ENCODE measurements around the gene TENM3.

Gene TENM3

DNA sequence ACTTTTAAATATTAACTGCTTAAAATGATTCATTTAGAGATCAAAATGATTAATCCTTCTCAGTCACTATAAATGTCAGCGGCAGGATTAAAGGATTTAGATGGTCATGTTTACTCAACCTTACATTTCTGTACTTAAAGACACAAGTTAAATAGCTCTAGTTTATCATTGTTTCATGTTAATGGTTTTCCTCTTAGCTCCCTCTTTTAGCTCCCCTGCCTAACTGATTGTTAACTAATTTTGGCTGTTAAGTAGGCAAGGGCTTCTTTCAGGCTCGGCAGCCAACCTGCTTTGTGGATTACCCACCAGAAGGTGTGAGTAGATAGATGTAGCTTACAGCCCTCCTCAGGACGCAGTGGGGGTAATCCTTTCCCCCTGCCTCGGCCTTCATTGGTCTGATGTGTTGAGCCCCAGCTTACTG is 96.0 kb downstream of the TENM3 start:
- no peak overlapping the region for H3K9ac ChIP-seq (ENCODE audit: low read depth, low read length)
- 0 out of 2 replicates have a peak, but pooled peaks cover 2% of the 10 kb centered on the region for H3K9me3 ChIP-seq (ENCODE audit: insufficient read depth, low read depth, low read length)
- H3K27ac ChIP-seq (ENCODE audit: low read depth, low read length), result no peak overlapping the region
- WGBS, result 41% methylated on average over 3 of the region's 4 CpGs
- peaks cover 29% of the 10 kb centered on the region for H3K4me1 ChIP-seq (ENCODE audit: insufficient read depth, low read length)
- no peaks in the 10 kb centered on the region for H3K27me3 ChIP-seq (ENCODE audit: insufficient read depth, low read length)
- H3K36me3 ChIP-seq (ENCODE audit: insufficient read depth, low read length), result no peaks in the 10 kb centered on the region
- no peak overlapping the region for H3K4me3 ChIP-seq (ENCODE audit: low read length)

DNA sequence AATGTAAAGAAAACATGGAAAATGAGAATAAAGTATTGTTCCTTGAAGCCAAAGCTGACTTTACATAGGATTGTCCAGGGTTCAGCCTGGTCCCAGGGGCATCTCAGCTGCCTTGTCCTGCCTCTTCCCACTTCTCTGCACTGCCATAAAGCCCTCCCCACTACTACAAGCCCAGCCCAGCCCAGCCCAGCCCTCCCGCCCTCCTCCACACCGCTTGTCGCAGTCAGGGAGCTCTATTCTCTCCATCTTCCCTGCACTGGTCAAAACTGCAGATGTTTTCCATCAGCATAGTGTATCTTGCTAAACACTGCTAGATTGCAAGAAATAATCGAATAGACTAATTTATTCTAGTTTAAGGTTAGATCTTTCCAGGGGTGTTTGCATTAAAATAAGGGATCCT is 100.3 kb downstream of the TENM3 start:
- WGBS, result 25% methylated on average over 4 of the region's 4 CpGs
- H3K36me3 ChIP-seq (ENCODE audit: insufficient read depth, low read length), result no peaks in the 10 kb centered on the region
- H3K4me1 ChIP-seq (ENCODE audit: insufficient read depth, low read length), result peaks cover 45% of the 10 kb centered on the region
- no peak overlapping the region for H3K4me3 ChIP-seq (ENCODE audit: low read length)
- H3K27me3 ChIP-seq (ENCODE audit: insufficient read depth, low read length), result no peaks in the 10 kb centered on the region
- no peak overlapping the region for H3K27ac ChIP-seq (ENCODE audit: low read depth, low read length)
- H3K9me3 ChIP-seq (ENCODE audit: insufficient read depth, low read depth, low read length), result no peaks in the 10 kb centered on the region
- no peak overlapping the region for H3K9ac ChIP-seq (ENCODE audit: low read depth, low read length)

DNA sequence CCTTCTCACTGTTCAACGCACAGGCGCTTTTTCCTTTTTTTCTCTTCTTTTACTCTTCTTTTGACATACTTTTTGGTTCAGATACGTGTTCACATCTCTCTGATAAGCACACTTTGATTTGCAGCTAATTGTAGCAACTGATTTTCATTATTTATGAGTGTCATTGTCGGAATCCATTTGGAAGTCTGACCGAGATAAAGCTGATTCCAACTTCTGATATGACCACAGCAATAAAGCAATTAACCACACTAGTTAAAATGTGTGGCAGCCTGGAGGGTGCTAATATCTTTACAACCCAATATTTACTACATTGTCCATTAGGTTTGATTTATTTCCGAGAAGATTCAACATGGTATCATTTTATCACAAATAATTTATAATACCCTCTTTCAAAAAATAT is 101.8 kb downstream of the TENM3 start:
- no peaks in the 10 kb centered on the region for H3K27me3 ChIP-seq (ENCODE audit: insufficient read depth, low read length)
- H3K9me3 ChIP-seq (ENCODE audit: insufficient read depth, low read depth, low read length), result no peaks in the 10 kb centered on the region
- 97% methylated on average over 5 of the region's 6 CpGs for WGBS
- H3K4me3 ChIP-seq (ENCODE audit: low read length), result no peak overlapping the region
- peaks cover 34% of the 10 kb centered on the region for H3K4me1 ChIP-seq (ENCODE audit: insufficient read depth, low read length)
- no peaks in the 10 kb centered on the region for H3K36me3 ChIP-seq (ENCODE audit: insufficient read depth, low read length)
- H3K9ac ChIP-seq (ENCODE audit: low read depth, low read length), result no peak overlapping the region
- H3K27ac ChIP-seq (ENCODE audit: low read depth, low read length), result no peak overlapping the region

DNA sequence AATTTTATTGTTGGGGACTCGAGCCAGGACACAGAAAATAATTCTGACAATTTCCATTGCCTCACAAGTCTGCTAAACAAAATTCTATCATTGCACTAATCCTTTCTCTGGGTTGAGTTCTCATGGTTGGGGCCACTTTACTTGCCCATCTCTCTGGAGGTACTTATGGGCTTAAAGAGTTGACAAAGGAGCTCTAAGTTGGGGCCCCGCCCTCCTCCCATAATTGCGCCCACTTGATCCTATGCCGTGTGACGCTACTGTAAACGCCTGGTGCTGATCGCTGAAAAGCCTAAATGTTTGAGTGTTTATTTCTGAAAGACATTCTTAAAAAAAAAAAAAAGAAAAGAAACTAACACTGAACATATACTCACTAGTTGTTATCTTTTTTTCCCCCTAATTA is 103.0 kb downstream of the TENM3 start:
- Histone ChIP-seq H3K36me3 (ENCODE audit: insufficient read depth, low read length) (no peaks in the 10 kb centered on the region), H3K9me3 (ENCODE audit: insufficient read depth, low read depth, low read length) (no peaks in the 10 kb centered on the region), H3K4me3 (ENCODE audit: low read length) (no peak overlapping the region), H3K27me3 (ENCODE audit: insufficient read depth, low read length) (no peaks in the 10 kb centered on the region), H3K27ac (ENCODE audit: low read depth, low read length) (no peak overlapping the region), H3K4me1 (ENCODE audit: insufficient read depth, low read length) (peaks cover 34% of the 10 kb centered on the region), H3K9ac (ENCODE audit: low read depth, low read length) (no peak overlapping the region)
- WGBS, result 89% methylated on average over 4 of the region's 7 CpGs

DNA sequence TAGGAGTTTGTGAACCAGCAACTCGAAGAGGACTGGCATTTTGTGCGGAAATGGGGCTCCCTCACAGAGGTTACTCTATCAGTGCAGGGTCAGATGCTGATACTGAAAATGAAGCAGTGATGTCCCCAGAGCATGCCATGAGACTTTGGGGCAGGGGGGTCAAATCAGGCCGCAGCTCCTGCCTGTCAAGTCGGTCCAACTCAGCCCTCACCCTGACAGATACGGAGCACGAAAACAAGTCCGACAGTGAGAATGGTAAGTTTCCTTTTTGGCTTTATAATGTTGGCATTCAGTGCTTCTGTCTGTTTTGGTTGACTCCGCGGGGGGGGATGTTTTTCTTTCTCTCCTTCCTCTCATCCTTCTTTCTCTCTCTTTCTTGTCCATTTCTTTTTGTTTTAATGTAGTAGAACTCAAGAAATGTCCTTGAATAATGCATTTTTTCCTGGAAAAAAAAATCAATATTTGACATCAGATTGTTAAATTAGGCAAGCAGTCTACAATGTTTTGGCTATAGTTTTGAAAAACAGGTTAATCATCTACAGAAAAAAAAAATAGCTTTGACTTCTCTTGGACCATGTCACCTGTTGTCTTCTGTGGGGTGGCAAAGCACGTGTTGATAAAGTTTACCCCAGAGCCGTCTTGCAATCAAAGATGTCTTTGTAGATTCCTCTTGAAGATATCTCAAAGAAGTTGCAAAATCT is 103.6 kb downstream of the TENM3 start:
- H3K4me1 ChIP-seq (ENCODE audit: insufficient read depth, low read length), result peaks cover 34% of the 10 kb centered on the region
- no peak overlapping the region for H3K9ac ChIP-seq (ENCODE audit: low read depth, low read length)
- WGBS, result 91% methylated on average over 9 of the region's 11 CpGs

DNA sequence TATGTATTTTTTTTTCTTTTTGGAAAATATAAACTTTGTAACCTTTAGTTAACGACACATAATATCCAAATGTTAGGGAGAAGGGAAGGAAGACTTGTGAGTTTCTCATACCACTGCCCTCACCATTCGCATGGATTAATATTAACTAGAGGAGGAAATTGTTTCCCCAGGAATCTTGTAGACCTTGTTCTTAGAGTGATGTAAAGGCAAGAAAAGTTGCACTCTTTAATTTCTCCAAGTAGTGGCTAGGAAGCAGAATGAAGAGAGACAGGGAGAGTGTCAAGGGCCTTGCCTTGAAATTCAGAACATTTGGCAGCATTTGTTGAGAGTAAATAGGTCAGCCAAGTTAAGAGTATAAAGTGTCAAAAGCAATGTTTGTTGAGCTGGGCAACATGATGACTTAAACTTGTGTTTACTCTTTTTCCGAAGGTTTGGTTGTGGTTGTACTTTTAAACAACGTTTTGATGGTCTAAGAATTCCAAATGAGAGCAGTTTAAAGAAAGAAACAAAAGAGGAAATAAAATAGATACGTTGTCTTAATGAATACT is 105.7 kb downstream of the TENM3 start:
- 86% methylated on average over 3 of the region's 5 CpGs for WGBS
- Histone ChIP-seq H3K4me3 (ENCODE audit: low read length) (no peak overlapping the region), H3K27me3 (ENCODE audit: insufficient read depth, low read length) (no peaks in the 10 kb centered on the region)

More for the DNA sequence above, 103.6 kb downstream of the TENM3 start:
- Histone ChIP-seq H3K9me3 (ENCODE audit: insufficient read depth, low read depth, low read length) (no peaks in the 10 kb centered on the region), H3K27ac (ENCODE audit: low read depth, low read length) (no peak overlapping the region), H3K36me3 (ENCODE audit: insufficient read depth, low read length) (no peaks in the 10 kb centered on the region), H3K27me3 (ENCODE audit: insufficient read depth, low read length) (no peaks in the 10 kb centered on the region), H3K4me3 (ENCODE audit: low read length) (no peak overlapping the region)

DNA sequence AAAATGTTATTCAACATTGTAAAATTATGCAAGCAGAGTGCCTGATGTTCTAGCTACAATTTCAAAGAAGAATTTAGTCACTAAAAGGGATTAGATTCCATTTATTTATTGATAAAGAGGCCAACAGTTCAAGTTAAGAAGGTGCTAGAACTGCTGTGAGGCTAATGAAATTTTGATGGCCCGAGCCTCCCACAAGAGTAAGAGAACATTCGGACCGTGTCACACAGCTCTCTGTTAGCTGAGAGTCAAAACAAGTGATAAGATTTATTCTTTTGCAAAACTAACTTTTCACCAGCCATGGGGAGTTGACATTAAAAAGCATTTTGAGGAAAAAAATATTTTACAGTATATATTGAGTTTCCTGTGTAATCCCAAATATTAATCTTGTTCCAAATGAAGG is 106.8 kb downstream of the TENM3 start:
- 94% methylated on average over 3 of the region's 3 CpGs for WGBS
- H3K9me3 ChIP-seq (ENCODE audit: insufficient read depth, low read depth, low read length), result no peaks in the 10 kb centered on the region

More for the DNA sequence above, 105.7 kb downstream of the TENM3 start:
- Histone ChIP-seq H3K4me1 (ENCODE audit: insufficient read depth, low read length) (peaks cover 20% of the 10 kb centered on the region), H3K27ac (ENCODE audit: low read depth, low read length) (no peak overlapping the region), H3K9ac (ENCODE audit: low read depth, low read length) (no peak overlapping the region), H3K36me3 (ENCODE audit: insufficient read depth, low read length) (no peaks in the 10 kb centered on the region), H3K9me3 (ENCODE audit: insufficient read depth, low read depth, low read length) (no peaks in the 10 kb centered on the region)

DNA sequence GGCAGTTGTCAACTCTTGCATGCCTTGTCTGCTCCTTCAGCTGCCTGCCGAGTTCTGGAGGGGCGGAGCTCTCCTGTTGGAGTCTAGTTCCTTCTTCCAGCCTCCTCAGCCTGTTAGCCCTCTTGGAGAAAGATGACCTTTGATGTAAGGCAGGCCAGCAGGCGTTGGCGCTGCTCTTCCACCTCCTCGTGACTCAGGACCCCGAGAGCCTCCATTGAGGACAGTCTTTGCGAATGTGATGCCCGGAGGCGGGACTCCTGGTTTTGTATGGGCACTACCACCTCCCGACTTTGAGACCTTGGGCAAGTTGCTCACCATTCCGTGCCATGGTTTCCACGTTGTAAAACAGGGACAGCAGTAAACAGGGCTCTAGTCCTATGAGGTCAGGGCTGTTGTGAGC is 108.3 kb downstream of the TENM3 start:
- WGBS, result 93% methylated on average over 12 of the region's 12 CpGs
- Histone ChIP-seq H3K4me3 (ENCODE audit: low read length) (no peak overlapping the region), H3K4me1 (ENCODE audit: insufficient read depth, low read length) (peaks cover 7% of the 10 kb centered on the region), H3K9me3 (ENCODE audit: insufficient read depth, low read depth, low read length) (no peaks in the 10 kb centered on the region), H3K27ac (ENCODE audit: low read depth, low read length) (no peak overlapping the region), H3K9ac (ENCODE audit: low read depth, low read length) (no peak overlapping the region), H3K36me3 (ENCODE audit: insufficient read depth, low read length) (no peaks in the 10 kb centered on the region), H3K27me3 (ENCODE audit: insufficient read depth, low read length) (no peaks in the 10 kb centered on the region)

More for the DNA sequence above, 106.8 kb downstream of the TENM3 start:
- H3K4me1 ChIP-seq (ENCODE audit: insufficient read depth, low read length), result peaks cover 14% of the 10 kb centered on the region
- no peaks in the 10 kb centered on the region for H3K27me3 ChIP-seq (ENCODE audit: insufficient read depth, low read length)
- no peaks in the 10 kb centered on the region for H3K36me3 ChIP-seq (ENCODE audit: insufficient read depth, low read length)
- no peak overlapping the region for H3K4me3 ChIP-seq (ENCODE audit: low read length)
- no peak overlapping the region for H3K9ac ChIP-seq (ENCODE audit: low read depth, low read length)
- H3K27ac ChIP-seq (ENCODE audit: low read depth, low read length), result no peak overlapping the region

DNA sequence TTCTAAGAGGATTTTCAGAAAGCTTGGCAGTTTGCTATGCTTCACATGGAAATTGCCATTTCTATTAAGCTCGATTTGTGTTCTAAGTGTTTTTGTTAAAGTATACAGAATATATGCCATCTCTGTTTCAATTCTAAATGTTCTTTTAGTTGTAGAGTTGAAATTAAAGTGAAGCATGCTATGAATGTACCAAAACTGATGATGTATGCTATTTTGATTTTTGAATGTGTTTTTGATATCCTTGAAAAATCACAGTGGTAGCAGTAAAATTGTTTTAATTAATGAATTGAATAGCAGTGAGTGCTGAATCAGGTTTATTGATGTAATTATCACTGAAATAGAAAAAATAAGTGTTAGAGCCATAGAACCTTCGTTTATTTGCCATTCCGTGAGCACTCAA is 110.9 kb downstream of the TENM3 start:
- no peaks in the 10 kb centered on the region for H3K27me3 ChIP-seq (ENCODE audit: insufficient read depth, low read length)
- H3K9ac ChIP-seq (ENCODE audit: low read depth, low read length), result no peak overlapping the region
- H3K27ac ChIP-seq (ENCODE audit: low read depth, low read length), result no peak overlapping the region
- no peaks in the 10 kb centered on the region for H3K9me3 ChIP-seq (ENCODE audit: insufficient read depth, low read depth, low read length)
- 96% methylated on average over 3 of the region's 3 CpGs for WGBS
- no peaks in the 10 kb centered on the region for H3K36me3 ChIP-seq (ENCODE audit: insufficient read depth, low read length)
- no peak overlapping the region for H3K4me3 ChIP-seq (ENCODE audit: low read length)
- peaks cover 3% of the 10 kb centered on the region; the same call in 1 of the 2 replicates for H3K4me1 ChIP-seq (ENCODE audit: insufficient read depth, low read length)

DNA sequence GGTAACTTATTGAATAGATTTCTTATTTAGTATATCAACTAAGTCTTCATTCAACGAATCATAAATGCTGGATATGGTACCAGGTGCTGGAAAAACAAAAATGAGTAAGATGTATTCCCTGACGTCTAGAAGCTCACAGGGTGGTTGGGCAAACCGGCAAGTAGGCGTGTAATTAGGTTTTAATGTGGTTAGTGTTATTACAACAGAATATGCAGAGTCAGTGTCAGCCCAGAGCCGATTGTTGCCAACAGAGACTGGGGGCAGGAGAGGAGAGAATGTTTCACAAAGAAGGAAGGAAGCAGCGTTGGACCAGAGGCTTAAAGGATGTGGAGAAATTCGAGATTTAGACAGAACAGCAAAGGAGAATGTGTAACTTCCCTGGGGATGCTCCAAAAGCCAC is 111.7 kb downstream of the TENM3 start:
- Histone ChIP-seq H3K36me3 (ENCODE audit: insufficient read depth, low read length) (no peaks in the 10 kb centered on the region), H3K4me1 (ENCODE audit: insufficient read depth, low read length) (peaks cover 3% of the 10 kb centered on the region; the same call in 1 of the 2 replicates), H3K9me3 (ENCODE audit: insufficient read depth, low read depth, low read length) (no peaks in the 10 kb centered on the region), H3K27me3 (ENCODE audit: insufficient read depth, low read length) (no peaks in the 10 kb centered on the region), H3K9ac (ENCODE audit: low read depth, low read length) (no peak overlapping the region), H3K27ac (ENCODE audit: low read depth, low read length) (no peak overlapping the region), H3K4me3 (ENCODE audit: low read length) (no peak overlapping the region)
- WGBS, result 83% methylated on average over 7 of the region's 7 CpGs

DNA sequence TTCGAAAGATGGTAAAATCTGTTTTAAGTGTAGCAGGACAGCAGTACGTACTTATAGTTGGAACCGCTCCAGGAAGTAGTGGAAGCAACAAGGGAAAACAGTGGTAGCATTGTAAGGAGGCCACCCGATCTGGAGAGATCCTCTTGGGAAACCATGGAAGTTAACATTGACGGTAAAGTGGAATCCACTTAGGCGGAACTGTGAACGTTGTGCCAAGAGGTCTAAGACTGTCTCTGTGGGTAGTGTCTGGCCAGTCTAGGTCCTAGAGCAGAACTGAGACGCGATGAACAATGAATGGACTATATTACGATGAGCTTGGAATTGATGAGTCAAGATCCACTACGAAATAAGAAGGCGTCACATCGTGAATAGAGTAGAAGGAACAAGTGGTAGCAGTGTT is 124.0 kb downstream of the TENM3 start:
- Histone ChIP-seq H3K36me3 (ENCODE audit: insufficient read depth, low read length) (no peaks in the 10 kb centered on the region), H3K4me1 (ENCODE audit: insufficient read depth, low read length) (peaks cover 26% of the 10 kb centered on the region)
- WGBS, result 94% methylated on average over 13 of the region's 13 CpGs

More for the DNA sequence above, 124.0 kb downstream of the TENM3 start:
- Histone ChIP-seq H3K4me3 (ENCODE audit: low read length) (no peak overlapping the region), H3K9ac (ENCODE audit: low read depth, low read length) (no peak overlapping the region), H3K27ac (ENCODE audit: low read depth, low read length) (no peak overlapping the region), H3K9me3 (ENCODE audit: insufficient read depth, low read depth, low read length) (peaks cover 8% of the 10 kb centered on the region; the same call in 1 of the 2 replicates), H3K27me3 (ENCODE audit: insufficient read depth, low read length) (no peaks in the 10 kb centered on the region)

Measured in HUES64 (cell line).